Esophagus muscularis mucosa (tissue), 4 donors: ENCODE measurements around the gene YDJC. TPM values are rescaled to one million over a fixed set of nuclear protein-coding genes. Genes with fewer than 3 reads are reported as not detected.
"Not testable (repeated sequence)": the region's sequence is repeated elsewhere in the genome, so short reads cannot be mapped to it uniquely, and the experiment has no call there.

Experiments used
- DNase-seq: peaks from one replicate; pipeline ENCODE4 v3.0.0-alpha.2; 2017; ENCODE audit errors: extremely low spot score
- H3K27ac ChIP-seq, 4 donors: fragments of 200-600 bp; sonication (generic); replicated peaks in 1 of 4; 1 replicate in 3 of 4; 2 replicates in 1 of 4; pipeline ENCODE4 v1.5.1; 2016 to 2019; ENCODE audit warnings: mild to moderate bottlenecking in 1 of 4
- H3K27me3 ChIP-seq, 4 donors: fragments of 200-600 bp; sonication (generic); one replicate each; pipeline versions ENCODE4 v1.5.1 to v1.6.0; 2016 to 2019
- H3K36me3 ChIP-seq, 4 donors: fragments of 200-600 bp; sonication (generic); one replicate each; pipeline ENCODE4 v1.5.1; 2016 to 2019
- H3K4me1 ChIP-seq, 4 donors: fragments of 200-600 bp; sonication (generic); one replicate each; pipeline ENCODE4 v1.5.1; 2016 to 2019
- H3K4me3 ChIP-seq, 4 donors: fragments of 200-600 bp; sonication (generic); 1 replicate in 2 of 4; 2 replicates in 2 of 4; pipeline ENCODE4 v1.5.1; 2016 to 2019; ENCODE audit warnings: mild to moderate bottlenecking in 4 of 4, moderate library complexity in 1 of 4
- H3K9me3 ChIP-seq, 4 donors: fragments of 200-600 bp; sonication (generic); 1 replicate in 3 of 4; 2 replicates in 1 of 4; pipeline ENCODE4 v1.5.1; 2016 to 2019
- CTCF ChIP-seq, 3 experiments: fragments of 200-600 bp in 2 of 3; fragments of 450-650 bp in 1 of 3; sonication (generic) in 2 of 3; IDR thresholded peaks; one replicate each; pipeline ENCODE4 v1.5.1; 2017 to 2019; ENCODE audit warnings: antibody characterized with exemption in 3 of 3, mild to moderate bottlenecking in 2 of 3, moderate library complexity in 1 of 3
- EP300 ChIP-seq: sonication (generic); formaldehyde crosslinking; IDR thresholded peaks from one replicate; pipeline ENCODE4 v1.6.1; 2017; ENCODE audit warnings: antibody characterized with exemption
- POLR2A ChIP-seq: fragments of 450-650 bp; IDR thresholded peaks from one replicate; pipeline ENCODE4 v1.6.1; 2017; ENCODE audit warnings: antibody characterized with exemption, moderate library complexity, mild to moderate bottlenecking, low read depth
- POLR2AphosphoS5 ChIP-seq, 2 donors: sonication (generic); formaldehyde crosslinking; IDR thresholded peaks; one replicate each; pipeline ENCODE4 v1.6.1; 2017; ENCODE audit warnings: antibody characterized with exemption in 2 of 2
- WGBS: methylation state at CpG from one replicate; pipeline ENCODE4 v1.1.5; 2018; 5-methylcytosine and 5-hydroxymethylcytosine counted together
- intact Hi-C: fragments of 100-400 bp; cut with DNase I; formaldehyde crosslinking; loops from one replicate; pipeline ENCODE4 v1.15.1; 2023
- total RNA-seq, 4 donors: library from RNA; depleted of rRNA; stranded (reverse); fragments of >200 nt; gene quantifications; one replicate each; pipeline versions ENCODE4 v1.1.0 to v1.2.1, GENCODE V29; 2016

Gene YDJC
- total RNA-seq, 4 donors from 2014 or later, result 13.7 to 33.7 (median 26.2) TPM

GRCh38 chr22:21612858-21613257 lies 17.0 kb downstream of the YDJC start:
- Histone ChIP-seq H3K9me3 (no peaks in the 10 kb centered on the region), H3K27ac (no peak overlapping the region), H3K4me3 (no peak overlapping the region), H3K36me3 (peaks cover 16 to 58% (median 42%) of the 10 kb centered on the region in 4 donors), H3K27me3 (no peaks in the 10 kb centered on the region), H3K4me1 (peaks cover 0 to 6% (median 0%) of the 10 kb centered on the region in 4 donors)
- intact Hi-C loops, result no loop called here
- TF ChIP-seq POLR2A (no peak), POLR2AphosphoS5 (IDR thresholded peaks at IDR 0.05) (no peak)
- DNase-seq, result no peak
- 88% methylated on average over 7 of the region's 7 CpGs for WGBS

GRCh38 chr22:21611210-21611977 lies 18.4 kb downstream of the YDJC start:
- TF ChIP-seq CTCF (IDR thresholded peaks at IDR 0.05) (no peak), POLR2A (no peak), EP300 (no peak), POLR2AphosphoS5 (IDR thresholded peaks at IDR 0.05) (no peak)
- Histone ChIP-seq H3K4me3 (no peak overlapping the region), H3K9me3 (no peaks in the 10 kb centered on the region), H3K27me3 (no peaks in the 10 kb centered on the region), H3K4me1 (peaks cover 12 to 21% (median 12%) of the 10 kb centered on the region in 4 donors), H3K36me3 (peaks cover 16 to 58% (median 42%) of the 10 kb centered on the region in 4 donors), H3K27ac (no peak overlapping the region)
- WGBS, result 70% methylated on average over 4 of the region's 4 CpGs
- intact Hi-C loops, result no loop called here
- no peak for DNase-seq

- Histone ChIP-seq H3K36me3 (peaks cover 16 to 48% (median 39%) of the 10 kb centered on the region in 4 donors), H3K4me1 (peaks cover 15 to 36% (median 17%) of the 10 kb centered on the region in 4 donors)
- H3K4me3 ChIP-seq, DNase-seq, H3K27me3 ChIP-seq, H3K27ac ChIP-seq, H3K9me3 ChIP-seq, intact Hi-C loops: not testable (repeated sequence)
- 96% methylated on average over 11 of the region's 11 CpGs for WGBS
These were observed 20.2 kb downstream of the YDJC start for GRCh38 chr22:21609556-21610157.

GRCh38 chr22:21606775-21607174 lies 23.0 kb downstream of the YDJC start:
- TF ChIP-seq POLR2A (no peak), CTCF (IDR thresholded peaks at IDR 0.05) (no peak)
- Histone ChIP-seq H3K4me1 (peaks cover 15 to 38% (median 17%) of the 10 kb centered on the region in 4 donors), H3K27ac (no peak overlapping the region), H3K27me3 (no peaks in the 10 kb centered on the region), H3K9me3 (no peaks in the 10 kb centered on the region), H3K36me3 (peaks cover 10 to 20% (median 15%) of the 10 kb centered on the region in 4 donors), H3K4me3 (no peak overlapping the region)
- DNase-seq, result no peak
- 96% methylated on average over 7 of the region's 8 CpGs for WGBS
- intact Hi-C loops, result no loop called here

GRCh38 chr22:21605887-21606564 lies 23.8 kb downstream of the YDJC start:
- Histone ChIP-seq H3K4me1 (peaks cover 15 to 38% (median 17%) of the 10 kb centered on the region in 4 donors), H3K27me3 (no peaks in the 10 kb centered on the region), H3K9me3 (no peaks in the 10 kb centered on the region), H3K4me3 (no peak overlapping the region), H3K36me3 (peaks cover 2 to 13% (median 7%) of the 10 kb centered on the region in 4 donors), H3K27ac (no peak overlapping the region)
- no peak for DNase-seq
- 76% methylated on average over 7 of the region's 7 CpGs for WGBS
- intact Hi-C loops, result no loop called here
- TF ChIP-seq POLR2AphosphoS5 (IDR thresholded peaks at IDR 0.05) (no peak), EP300 (no peak), POLR2A (no peak), CTCF (IDR thresholded peaks at IDR 0.05) (no peak)
